ENCODE results near the gene STRADB. TPM values are rescaled to one million over a fixed set of nuclear protein-coding genes. Genes with fewer than 3 reads are reported as not detected.

STRADB gene
- total RNA-seq, 1 experiment from 2014 or later = 24.3 TPM

DNA sequence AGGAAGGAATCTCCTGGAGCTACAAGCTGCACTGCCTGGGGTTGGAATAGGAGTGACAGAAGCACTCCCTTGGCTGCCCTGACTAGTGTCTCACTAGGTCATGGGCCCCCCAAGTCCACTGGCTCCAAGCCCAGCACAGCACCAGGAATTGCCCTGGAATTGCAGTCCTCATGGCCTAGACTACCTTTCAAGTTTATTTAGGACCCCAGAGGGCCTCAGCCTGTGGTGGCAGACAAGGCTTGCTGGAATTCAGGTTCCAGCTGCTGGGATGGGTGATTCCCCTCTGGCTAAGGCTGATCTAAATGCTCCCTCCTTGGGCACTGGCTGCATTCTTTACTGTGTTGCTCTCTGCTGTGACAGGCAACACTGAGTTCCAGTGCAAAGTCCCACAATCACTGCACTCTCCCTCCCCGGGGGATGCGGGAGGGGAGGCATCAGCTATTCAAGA is 14.0 kb downstream of the STRADB start:
- ChIA-PET POLR2A (ENCODE audit: low non-redundant PET) (no interaction called here), CTCF (no interaction called here)
- Histone ChIP-seq H3K4me1 (ENCODE audit: insufficient read depth, low read length, poor library complexity, severe bottlenecking) (peaks cover 3% of the 10 kb centered on the region), H3K9me3 (ENCODE audit: low read depth, low read length, poor library complexity, severe bottlenecking) (peaks cover 8% of the 10 kb centered on the region), H3K4me3 (ENCODE audit: low read depth, low read length, poor library complexity, severe bottlenecking) (no peak overlapping the region), H3K27me3 (replicated peaks; ENCODE audit: insufficient read depth, low read depth, low read length, poor library complexity) (no peaks in the 10 kb centered on the region), H3K27ac (ENCODE audit: low read depth, low read length, poor library complexity, severe bottlenecking) (no peak overlapping the region), H3K36me3 (ENCODE audit: insufficient read depth, low read length, poor library complexity, severe bottlenecking) (peaks cover 7% of the 10 kb centered on the region)
- no TSS peak for BruUV-seq (replicated peaks)
- TF ChIP-seq EZH2 (IDR thresholded peaks at IDR 0.05; ENCODE audit: borderline replicate concordance, low read depth, low read length, poor library complexity, severe bottlenecking) = no peak
- TF ChIP-seq, protein P1, sequence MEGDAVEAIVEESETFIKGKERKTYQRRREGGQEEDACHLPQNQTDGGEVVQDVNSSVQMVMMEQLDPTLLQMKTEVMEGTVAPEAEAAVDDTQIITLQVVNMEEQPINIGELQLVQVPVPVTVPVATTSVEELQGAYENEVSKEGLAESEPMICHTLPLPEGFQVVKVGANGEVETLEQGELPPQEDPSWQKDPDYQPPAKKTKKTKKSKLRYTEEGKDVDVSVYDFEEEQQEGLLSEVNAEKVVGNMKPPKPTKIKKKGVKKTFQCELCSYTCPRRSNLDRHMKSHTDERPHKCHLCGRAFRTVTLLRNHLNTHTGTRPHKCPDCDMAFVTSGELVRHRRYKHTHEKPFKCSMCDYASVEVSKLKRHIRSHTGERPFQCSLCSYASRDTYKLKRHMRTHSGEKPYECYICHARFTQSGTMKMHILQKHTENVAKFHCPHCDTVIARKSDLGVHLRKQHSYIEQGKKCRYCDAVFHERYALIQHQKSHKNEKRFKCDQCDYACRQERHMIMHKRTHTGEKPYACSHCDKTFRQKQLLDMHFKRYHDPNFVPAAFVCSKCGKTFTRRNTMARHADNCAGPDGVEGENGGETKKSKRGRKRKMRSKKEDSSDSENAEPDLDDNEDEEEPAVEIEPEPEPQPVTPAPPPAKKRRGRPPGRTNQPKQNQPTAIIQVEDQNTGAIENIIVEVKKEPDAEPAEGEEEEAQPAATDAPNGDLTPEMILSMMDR (conservative IDR thresholded peaks at IDR 0.05; ENCODE audit: low read depth, low read length) = no peak
- intact Hi-C loops (cut with micrococcal nuclease; ENCODE audit: unreplicated experiment) = no loop called here
- DNase-seq (ENCODE audit: low spot score) = no peak

- peak; percentile 12 for DNase-seq (ENCODE audit: low spot score)
- H3K36me3 ChIP-seq (ENCODE audit: insufficient read depth, low read length, poor library complexity, severe bottlenecking) = peaks cover 3% of the 10 kb centered on the region
Observed at GRCh38 chr2:201466050-201466675, 14.6 kb downstream of the STRADB start.

DNA sequence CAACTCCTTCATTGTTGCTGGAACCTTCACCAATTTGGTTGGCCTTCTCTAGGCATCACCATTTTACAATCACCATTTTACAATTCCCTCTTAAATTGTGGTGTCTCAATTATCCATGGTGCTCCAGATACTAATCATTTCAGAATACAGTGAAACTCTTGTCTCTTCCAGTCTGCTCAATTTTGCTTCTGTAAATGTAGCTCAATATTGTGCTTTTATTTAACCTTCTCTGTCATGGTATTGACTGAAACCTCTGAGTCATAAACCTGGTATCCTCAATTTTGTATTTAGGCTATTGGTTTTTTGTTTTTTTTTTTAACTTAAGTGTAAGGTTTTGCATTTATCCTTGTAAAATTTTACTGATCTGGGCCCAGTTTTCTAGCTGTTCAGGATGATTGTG is 16.1 kb downstream of the STRADB start:
- Histone ChIP-seq H3K9me3 (ENCODE audit: low read depth, low read length, poor library complexity, severe bottlenecking) (no peaks in the 10 kb centered on the region), H3K27ac (ENCODE audit: low read depth, low read length, poor library complexity, severe bottlenecking) (no peak overlapping the region), H3K36me3 (ENCODE audit: insufficient read depth, low read length, poor library complexity, severe bottlenecking) (no peaks in the 10 kb centered on the region), H3K4me3 (ENCODE audit: low read depth, low read length, poor library complexity, severe bottlenecking) (no peak overlapping the region), H3K27me3 (replicated peaks; ENCODE audit: insufficient read depth, low read depth, low read length, poor library complexity) (no peaks in the 10 kb centered on the region), H3K4me1 (ENCODE audit: insufficient read depth, low read length, poor library complexity, severe bottlenecking) (peaks cover 8% of the 10 kb centered on the region)
- DNase-seq (ENCODE audit: low spot score) = no peak
- POLR2A ChIA-PET (ENCODE audit: low non-redundant PET) = no interaction called here
- no TSS peak for BruUV-seq (replicated peaks)
- TF ChIP-seq EZH2 (IDR thresholded peaks at IDR 0.05; ENCODE audit: borderline replicate concordance, low read depth, low read length, poor library complexity, severe bottlenecking) = no peak
- TF ChIP-seq, protein P1 (conservative IDR thresholded peaks at IDR 0.05; ENCODE audit: low read depth, low read length) = no peak
- intact Hi-C loops (cut with micrococcal nuclease; ENCODE audit: unreplicated experiment) = no loop called here
- CTCF ChIA-PET = no interaction called here

More at GRCh38 chr2:201466050-201466675, 14.6 kb downstream of the STRADB start:
- Histone ChIP-seq H3K9me3 (ENCODE audit: low read depth, low read length, poor library complexity, severe bottlenecking) (peaks cover 8% of the 10 kb centered on the region), H3K4me1 (ENCODE audit: insufficient read depth, low read length, poor library complexity, severe bottlenecking) (peaks cover 3% of the 10 kb centered on the region), H3K27me3 (replicated peaks; ENCODE audit: insufficient read depth, low read depth, low read length, poor library complexity) (no peaks in the 10 kb centered on the region), H3K27ac (ENCODE audit: low read depth, low read length, poor library complexity, severe bottlenecking) (no peak overlapping the region), H3K4me3 (ENCODE audit: low read depth, low read length, poor library complexity, severe bottlenecking) (no peak overlapping the region)
- CTCF ChIA-PET = no interaction called here
- no TSS peak for BruUV-seq (replicated peaks)
- intact Hi-C loops (cut with micrococcal nuclease; ENCODE audit: unreplicated experiment) = no loop called here
- POLR2A ChIA-PET (ENCODE audit: low non-redundant PET) = no interaction called here
- no peak for TF ChIP-seq EZH2 (IDR thresholded peaks at IDR 0.05; ENCODE audit: borderline replicate concordance, low read depth, low read length, poor library complexity, severe bottlenecking)
- TF ChIP-seq, protein P1 (conservative IDR thresholded peaks at IDR 0.05; ENCODE audit: low read depth, low read length) = no peak
